SH-SY5Y (cell line): ENCODE results near the gene AK1.

Source experiments
- GATA2 ChIP-seq: IDR thresholded peaks from 2 replicates; pipeline ENCODE4 v1.6.1; 2011; ENCODE audit warnings: mild to moderate bottlenecking, low read depth, low read length
- GATA3 ChIP-seq: IDR thresholded peaks from 2 replicates; pipeline ENCODE4 v1.6.1; 2011; ENCODE audit warnings: low read depth, mild to moderate bottlenecking, low read length, moderate library complexity

DNA sequence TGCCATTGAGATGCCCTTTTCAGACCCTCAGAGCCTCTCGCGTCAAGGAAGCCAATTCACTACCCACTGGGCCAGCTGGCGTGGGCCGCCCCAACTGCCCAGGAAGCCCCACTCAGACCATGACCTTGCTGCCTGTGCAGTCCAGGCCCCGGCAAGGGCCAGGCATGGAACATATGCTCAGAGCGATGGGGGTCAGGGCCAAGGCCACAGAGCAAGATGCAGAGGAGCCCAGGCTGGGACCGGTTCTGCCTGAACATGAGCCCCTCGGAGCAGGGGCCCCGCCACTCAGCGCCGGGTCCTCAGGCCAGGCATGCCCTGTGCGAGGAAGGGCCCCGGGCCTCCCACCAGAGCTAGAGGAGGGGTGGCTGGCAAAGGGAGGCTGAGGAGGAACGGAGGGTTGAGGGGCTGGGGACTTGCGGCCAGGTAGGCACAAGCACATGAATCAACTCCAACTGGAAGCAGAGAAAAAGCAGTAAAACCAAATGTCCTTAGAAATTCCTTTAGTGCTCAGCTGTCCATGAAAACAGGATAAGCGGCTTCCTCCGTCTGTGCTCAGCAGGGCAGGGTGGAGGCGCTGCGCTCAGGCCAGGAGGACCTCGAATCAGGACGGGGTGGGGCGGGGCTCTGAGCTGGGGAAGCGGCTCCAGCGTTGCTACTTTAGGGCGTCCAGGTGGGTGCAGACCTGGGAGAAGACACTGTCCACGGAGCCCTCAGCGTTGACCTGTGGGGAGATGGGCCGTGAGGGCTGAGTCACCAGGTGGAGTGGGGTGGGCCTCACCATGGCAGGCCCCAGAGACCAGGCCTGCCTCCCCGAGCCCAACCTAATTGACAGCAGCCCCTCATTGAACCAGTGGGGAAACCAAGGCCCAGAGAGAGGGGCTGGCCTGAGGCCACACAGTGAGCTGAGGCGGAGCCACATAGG lies 9.9 kb downstream of the AK1 start:
- no peak for TF ChIP-seq GATA3
- no peak for TF ChIP-seq GATA2
